ENCODE results near the gene USP49. TPM values are rescaled to one million over a fixed set of nuclear protein-coding genes. Genes with fewer than 3 reads are reported as not detected.

Gene USP49
- total and polyA plus RNA-seq, 2 of the 13 experiments (the other 11 are each of a cell fraction or from before 2014, with no cell fraction given): 2.9 to 4.3 TPM

DNA sequence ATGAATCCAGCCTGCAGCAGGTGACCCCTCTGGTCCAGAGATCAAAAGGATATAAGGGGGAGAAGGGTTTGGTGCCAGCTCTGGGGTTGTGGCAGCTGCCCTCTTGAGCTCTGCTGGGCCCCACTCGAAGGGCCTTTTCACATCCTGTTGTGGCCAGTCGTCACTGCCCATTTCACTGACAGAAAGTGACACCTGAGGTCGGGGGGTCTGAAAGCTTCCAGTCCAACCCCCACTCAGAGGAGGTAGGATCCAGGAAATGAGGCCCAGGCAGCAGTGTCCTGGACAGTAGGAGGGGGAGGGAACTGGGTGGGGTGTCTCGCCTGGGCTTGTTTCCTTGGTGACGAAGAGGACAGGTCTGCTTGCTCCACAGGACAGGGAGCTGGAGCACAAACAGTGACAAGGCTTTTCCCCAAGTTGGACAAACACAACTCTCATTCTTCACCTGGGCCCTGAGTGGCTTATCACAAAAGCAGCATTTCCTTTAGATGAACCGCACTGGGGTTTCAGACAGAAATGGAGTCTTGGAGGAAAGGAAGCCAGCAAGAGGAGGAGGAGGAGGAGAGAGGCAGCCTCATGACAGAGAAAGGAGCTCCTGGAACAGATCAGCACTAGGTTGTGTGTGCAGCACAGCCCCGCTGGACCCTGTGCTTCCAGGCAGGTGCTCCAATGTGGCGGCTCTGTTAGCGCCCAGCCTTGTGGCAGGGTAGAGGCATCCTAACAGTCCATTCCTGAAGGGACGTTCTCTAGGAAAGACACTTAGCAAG is 126.4 kb downstream of the USP49 start (continued):
- TF ChIP-seq, protein P1, sequence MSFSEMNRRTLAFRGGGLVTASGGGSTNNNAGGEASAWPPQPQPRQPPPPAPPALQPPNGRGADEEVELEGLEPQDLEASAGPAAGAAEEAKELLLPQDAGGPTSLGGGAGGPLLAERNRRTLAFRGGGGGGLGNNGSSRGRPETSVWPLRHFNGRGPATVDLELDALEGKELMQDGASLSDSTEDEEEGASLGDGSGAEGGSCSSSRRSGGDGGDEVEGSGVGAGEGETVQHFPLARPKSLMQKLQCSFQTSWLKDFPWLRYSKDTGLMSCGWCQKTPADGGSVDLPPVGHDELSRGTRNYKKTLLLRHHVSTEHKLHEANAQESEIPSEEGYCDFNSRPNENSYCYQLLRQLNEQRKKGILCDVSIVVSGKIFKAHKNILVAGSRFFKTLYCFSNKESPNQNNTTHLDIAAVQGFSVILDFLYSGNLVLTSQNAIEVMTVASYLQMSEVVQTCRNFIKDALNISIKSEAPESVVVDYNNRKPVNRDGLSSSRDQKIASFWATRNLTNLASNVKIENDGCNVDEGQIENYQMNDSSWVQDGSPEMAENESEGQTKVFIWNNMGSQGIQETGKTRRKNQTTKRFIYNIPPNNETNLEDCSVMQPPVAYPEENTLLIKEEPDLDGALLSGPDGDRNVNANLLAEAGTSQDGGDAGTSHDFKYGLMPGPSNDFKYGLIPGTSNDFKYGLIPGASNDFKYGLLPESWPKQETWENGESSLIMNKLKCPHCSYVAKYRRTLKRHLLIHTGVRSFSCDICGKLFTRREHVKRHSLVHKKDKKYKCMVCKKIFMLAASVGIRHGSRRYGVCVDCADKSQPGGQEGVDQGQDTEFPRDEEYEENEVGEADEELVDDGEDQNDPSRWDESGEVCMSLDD (CRISPR knock-in tag; IDR thresholded peaks at IDR 0.05; ENCODE audit: borderline replicate concordance): peak; percentile 84; the same call in 1 of the 2 replicates
- TF ChIP-seq PPARG (CRISPR knock-in tag; conservative IDR thresholded peaks at IDR 0.05): 0 out of 2 replicates have a peak, but pooled peaks have one; percentile 28
- TF ChIP-seq, protein P2, sequence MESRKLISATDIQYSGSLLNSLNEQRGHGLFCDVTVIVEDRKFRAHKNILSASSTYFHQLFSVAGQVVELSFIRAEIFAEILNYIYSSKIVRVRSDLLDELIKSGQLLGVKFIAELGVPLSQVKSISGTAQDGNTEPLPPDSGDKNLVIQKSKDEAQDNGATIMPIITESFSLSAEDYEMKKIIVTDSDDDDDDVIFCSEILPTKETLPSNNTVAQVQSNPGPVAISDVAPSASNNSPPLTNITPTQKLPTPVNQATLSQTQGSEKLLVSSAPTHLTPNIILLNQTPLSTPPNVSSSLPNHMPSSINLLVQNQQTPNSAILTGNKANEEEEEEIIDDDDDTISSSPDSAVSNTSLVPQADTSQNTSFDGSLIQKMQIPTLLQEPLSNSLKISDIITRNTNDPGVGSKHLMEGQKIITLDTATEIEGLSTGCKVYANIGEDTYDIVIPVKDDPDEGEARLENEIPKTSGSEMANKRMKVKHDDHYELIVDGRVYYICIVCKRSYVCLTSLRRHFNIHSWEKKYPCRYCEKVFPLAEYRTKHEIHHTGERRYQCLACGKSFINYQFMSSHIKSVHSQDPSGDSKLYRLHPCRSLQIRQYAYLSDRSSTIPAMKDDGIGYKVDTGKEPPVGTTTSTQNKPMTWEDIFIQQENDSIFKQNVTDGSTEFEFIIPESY (CRISPR knock-in tag; IDR thresholded peaks at IDR 0.05): peak; percentile 99
- TF ChIP-seq, protein P3, sequence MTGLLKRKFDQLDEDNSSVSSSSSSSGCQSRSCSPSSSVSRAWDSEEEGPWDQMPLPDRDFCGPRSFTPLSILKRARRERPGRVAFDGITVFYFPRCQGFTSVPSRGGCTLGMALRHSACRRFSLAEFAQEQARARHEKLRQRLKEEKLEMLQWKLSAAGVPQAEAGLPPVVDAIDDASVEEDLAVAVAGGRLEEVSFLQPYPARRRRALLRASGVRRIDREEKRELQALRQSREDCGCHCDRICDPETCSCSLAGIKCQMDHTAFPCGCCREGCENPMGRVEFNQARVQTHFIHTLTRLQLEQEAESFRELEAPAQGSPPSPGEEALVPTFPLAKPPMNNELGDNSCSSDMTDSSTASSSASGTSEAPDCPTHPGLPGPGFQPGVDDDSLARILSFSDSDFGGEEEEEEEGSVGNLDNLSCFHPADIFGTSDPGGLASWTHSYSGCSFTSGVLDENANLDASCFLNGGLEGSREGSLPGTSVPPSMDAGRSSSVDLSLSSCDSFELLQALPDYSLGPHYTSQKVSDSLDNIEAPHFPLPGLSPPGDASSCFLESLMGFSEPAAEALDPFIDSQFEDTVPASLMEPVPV (CRISPR knock-in tag; IDR thresholded peaks at IDR 0.05): no peak
- no peak for TF ChIP-seq GTF2F1 (IDR thresholded peaks at IDR 0.05; ENCODE audit: low read length)
- no peak for TF ChIP-seq IKZF1 (IDR thresholded peaks at IDR 0.05)
- TF ChIP-seq, protein P4, sequence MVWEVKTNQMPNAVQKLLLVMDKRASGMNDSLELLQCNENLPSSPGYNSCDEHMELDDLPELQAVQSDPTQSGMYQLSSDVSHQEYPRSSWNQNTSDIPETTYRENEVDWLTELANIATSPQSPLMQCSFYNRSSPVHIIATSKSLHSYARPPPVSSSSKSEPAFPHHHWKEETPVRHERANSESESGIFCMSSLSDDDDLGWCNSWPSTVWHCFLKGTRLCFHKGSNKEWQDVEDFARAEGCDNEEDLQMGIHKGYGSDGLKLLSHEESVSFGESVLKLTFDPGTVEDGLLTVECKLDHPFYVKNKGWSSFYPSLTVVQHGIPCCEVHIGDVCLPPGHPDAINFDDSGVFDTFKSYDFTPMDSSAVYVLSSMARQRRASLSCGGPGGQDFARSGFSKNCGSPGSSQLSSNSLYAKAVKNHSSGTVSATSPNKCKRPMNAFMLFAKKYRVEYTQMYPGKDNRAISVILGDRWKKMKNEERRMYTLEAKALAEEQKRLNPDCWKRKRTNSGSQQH (CRISPR knock-in tag; IDR thresholded peaks at IDR 0.05; ENCODE audit: low read depth): peak; percentile 39; the same call in 1 of the 2 replicates
- TF ChIP-seq, protein P5, sequence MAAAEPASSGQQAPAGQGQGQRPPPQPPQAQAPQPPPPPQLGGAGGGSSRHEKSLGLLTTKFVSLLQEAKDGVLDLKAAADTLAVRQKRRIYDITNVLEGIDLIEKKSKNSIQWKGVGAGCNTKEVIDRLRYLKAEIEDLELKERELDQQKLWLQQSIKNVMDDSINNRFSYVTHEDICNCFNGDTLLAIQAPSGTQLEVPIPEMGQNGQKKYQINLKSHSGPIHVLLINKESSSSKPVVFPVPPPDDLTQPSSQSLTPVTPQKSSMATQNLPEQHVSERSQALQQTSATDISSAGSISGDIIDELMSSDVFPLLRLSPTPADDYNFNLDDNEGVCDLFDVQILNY (CRISPR knock-in tag; conservative IDR thresholded peaks at IDR 0.05): no peak
- no peak for TF ChIP-seq ZFP62 (CRISPR knock-in tag; IDR thresholded peaks at IDR 0.05)
- TF ChIP-seq NR2F6 (IDR thresholded peaks at IDR 0.05): peak; percentile 68; the same call in 1 of the 2 replicates
- peak; percentile 73 for TF ChIP-seq NR2F6 (CRISPR knock-in tag; IDR thresholded peaks at IDR 0.05)
- no peak for TF ChIP-seq REXO4 (CRISPR knock-in tag; IDR thresholded peaks at IDR 0.05; ENCODE audit: borderline replicate concordance)
- TF ChIP-seq TBP (CRISPR knock-in tag; IDR thresholded peaks at IDR 0.05): no peak
- TF ChIP-seq ZNF543 (CRISPR knock-in tag; IDR thresholded peaks at IDR 0.05): no peak
- no peak for TF ChIP-seq HMGA1 (CRISPR knock-in tag; conservative IDR thresholded peaks at IDR 0.05)
- TF ChIP-seq ZFP36L2 (CRISPR knock-in tag; IDR thresholded peaks at IDR 0.05): no peak
- TF ChIP-seq, protein P6, sequence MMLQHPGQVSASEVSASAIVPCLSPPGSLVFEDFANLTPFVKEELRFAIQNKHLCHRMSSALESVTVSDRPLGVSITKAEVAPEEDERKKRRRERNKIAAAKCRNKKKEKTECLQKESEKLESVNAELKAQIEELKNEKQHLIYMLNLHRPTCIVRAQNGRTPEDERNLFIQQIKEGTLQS (CRISPR knock-in tag; IDR thresholded peaks at IDR 0.05): no peak
- TF ChIP-seq THAP11 (CRISPR knock-in tag; IDR thresholded peaks at IDR 0.05): peak; percentile 63
- TF ChIP-seq TEAD3 (CRISPR knock-in tag; optimal IDR thresholded peaks at IDR 0.05; ENCODE audit: borderline replicate concordance): peak; percentile 38
- TF ChIP-seq MIER2 (CRISPR knock-in tag; IDR thresholded peaks at IDR 0.05): no peak
- TF ChIP-seq CHD4 (IDR thresholded peaks at IDR 0.05; ENCODE audit: borderline replicate concordance, low read length): no peak
- no peak for TF ChIP-seq SIX1 (CRISPR knock-in tag; IDR thresholded peaks at IDR 0.05; ENCODE audit: borderline replicate concordance)
- TF ChIP-seq ZNF776 (CRISPR knock-in tag; IDR thresholded peaks at IDR 0.05): no peak
